K562 (cell line): Measurements from ENCODE around the gene C1QA. TPM values are rescaled to one million over a fixed set of nuclear protein-coding genes. Genes with fewer than 3 reads are reported as not detected.

Experiments
- ATAC-seq: fragments of 200-7000 bp; cut with Tn5 transposase; 3 replicates; pipeline ENCODE4 v1.9.1; 2020; ENCODE audit warnings: moderate library complexity
- BruUV-seq: library from RNA; stranded (reverse); fragments of 400-500 nt; replicated peaks from 2 replicates; lab custom pipeline; 2021; lab: Mats Ljungman, UMichigan
- CTCF ChIA-PET: fragments of 300-600 bp; formaldehyde crosslinking; extraction: SDS; loops from one replicate; lab custom pipeline; 2021; ENCODE audit warnings: low intra/inter-chr PET ratio; lab: Yijun Ruan, JAX
- POLR2A ChIA-PET: fragments of 300-600, 350-650 bp; sonication (Branson Sonifier 250); formaldehyde crosslinking; extraction: SDS; loops from one replicate; lab custom pipeline; 2021; ENCODE audit warnings: antibody characterized with exemption, inconsistent platforms; lab: Yijun Ruan, JAX
- DNase-seq, 4 experiments: peaks; one replicate each; pipeline versions ENCODE4 v3.0.0 to v3.0.0-alpha.2; 2011 to 2018; ENCODE audit warnings: low spot score in 3 of 4, mixed read lengths in 3 of 4; ENCODE audit errors: extremely low read depth in 1 of 4
- FAIRE-seq: peaks from 2 replicates; lab custom pipeline; 2011; peaks lifted over from hg19 to GRCh38; lab: Jason Lieb, UNC
- H2AFZ ChIP-seq: 2 replicates; pipeline ENCODE4 v1.6.0; 2011; ENCODE audit warnings: low read depth, low read length, control low read depth, inconsistent platforms
- H3K27ac ChIP-seq: fragments of 200-600 bp; 3 replicates; pipeline ENCODE4 v1.8.0; 2011; ENCODE audit warnings: low read depth, mild to moderate bottlenecking, control low read depth, inconsistent platforms, low read length, moderate library complexity, mixed read lengths; ENCODE audit errors: extremely low read depth
- H3K27me3 ChIP-seq, 2 experiments: fragments of 300-600 bp in 1 of 2; 2 replicates in 1 of 2; 3 replicates in 1 of 2; pipeline versions ENCODE4 v1.6.0 to v1.8.0; 2011; ENCODE audit warnings: inconsistent platforms in 2 of 2, low read length in 2 of 2, mild to moderate bottlenecking in 1 of 2, mixed read lengths in 1 of 2, moderate library complexity in 1 of 2; ENCODE audit not compliant: control insufficient read depth in 2 of 2, insufficient read depth in 2 of 2
- H3K36me3 ChIP-seq: fragments of 300-600 bp; 3 replicates; pipeline ENCODE4 v1.8.0; 2011; ENCODE audit warnings: mild to moderate bottlenecking, low read length, inconsistent platforms; ENCODE audit not compliant: control insufficient read depth, insufficient read depth
- H3K4me1 ChIP-seq, 2 experiments: fragments of 200-600 bp in 1 of 2; replicated peaks in 1 of 2; 2 replicates in 1 of 2; 3 replicates in 1 of 2; pipeline versions ENCODE4 v1.5.1 to v1.8.0; 2011; ENCODE audit warnings: inconsistent platforms in 2 of 2, low read length in 2 of 2, mild to moderate bottlenecking in 1 of 2, mixed read lengths in 1 of 2, moderate library complexity in 1 of 2; ENCODE audit not compliant: control insufficient read depth in 2 of 2, insufficient read depth in 2 of 2
- H3K4me2 ChIP-seq: 2 replicates; pipeline ENCODE4 v1.6.1; 2011; ENCODE audit warnings: low read length, control low read depth, inconsistent platforms, mixed read lengths; ENCODE audit not compliant: insufficient read depth
- H3K4me3 ChIP-seq: fragments of 200-600 bp; sonication (generic), shearing (Covaris generic); 2 replicates; pipeline ENCODE4 v1.5.1; 2016; ENCODE audit warnings: control low read depth, inconsistent platforms
- H3K79me2 ChIP-seq: fragments of 200-600 bp; 3 replicates; pipeline ENCODE4 v1.8.0; 2011; ENCODE audit warnings: low read length, inconsistent platforms; ENCODE audit not compliant: control insufficient read depth, insufficient read depth
- H3K9ac ChIP-seq, 2 experiments: 2 replicates each; pipeline versions ENCODE4 v1.6.0 to v1.6.1; 2011; ENCODE audit warnings: low read depth in 2 of 2, low read length in 2 of 2, control low read depth in 1 of 2, inconsistent platforms in 1 of 2, mild to moderate bottlenecking in 1 of 2, mixed read lengths in 1 of 2; ENCODE audit not compliant: insufficient read depth in 1 of 2
- H3K9me1 ChIP-seq: one replicate; pipeline ENCODE4 v1.6.0; 2011; ENCODE audit warnings: inconsistent platforms, mild to moderate bottlenecking, low read length, moderate library complexity; ENCODE audit not compliant: control insufficient read depth, insufficient read depth
- H3K9me3 ChIP-seq: replicated peaks from 2 replicates; pipeline ENCODE4 v1.5.1; 2011; ENCODE audit warnings: low read depth, low read length, inconsistent platforms; ENCODE audit not compliant: control insufficient read depth, insufficient read depth
- H4K20me1 ChIP-seq: replicated peaks from 2 replicates; pipeline ENCODE4 v1.6.1; 2011; ENCODE audit warnings: low read length, inconsistent platforms, mixed read lengths; ENCODE audit not compliant: control insufficient read depth, insufficient read depth
- ARHGAP35 ChIP-seq: fragments of 450-650 bp; IDR thresholded peaks from 2 replicates; pipeline ENCODE4 v1.6.1; 2018; ENCODE audit not compliant: partially characterized antibody
- MCM7 ChIP-seq, 2 experiments: fragments of 450-650 bp; IDR thresholded peaks; 2 replicates each; pipeline ENCODE4 v1.6.1; 2016 to 2018
- RBM39 ChIP-seq: fragments of 200-400 bp; formaldehyde crosslinking; optimal IDR thresholded peaks from 2 replicates; pipeline ENCODE3; 2018; ENCODE audit warnings: low read depth, low read length
- SMAD4 ChIP-seq: fragments of 250-450 bp; sonication (Bioruptor Pico); conservative IDR thresholded peaks from 2 replicates; pipeline ENCODE4 v1.8.0; 2021; ENCODE audit warnings: inconsistent platforms, mild to moderate bottlenecking, moderate library complexity
- SRSF7 ChIP-seq: fragments of 200-400 bp; formaldehyde crosslinking; optimal IDR thresholded peaks from 2 replicates; pipeline ENCODE3; 2017; ENCODE audit warnings: mild to moderate bottlenecking, low read depth, low read length
- ZNF12 ChIP-seq: sonication (generic); formaldehyde crosslinking; IDR thresholded peaks from 2 replicates; pipeline ENCODE4 v1.4.0; 2020; ENCODE audit warnings: mild to moderate bottlenecking, missing genetic modification reagents
- WGBS: fragments of 100-300 bp; shearing (Covaris generic); methylation state at CpG from one replicate; pipeline ENCODE4 v1.1.6; 2016; ENCODE audit warnings: low coverage, mixed read lengths; ENCODE audit not compliant: insufficient coverage; ENCODE audit errors: missing lambda C conversion rate; 5-methylcytosine and 5-hydroxymethylcytosine counted together
- in situ Hi-C: fragments of 300-500 bp; cut with MboI; formaldehyde crosslinking; loops from 4 replicates; pipeline ENCODE4 v1.15.0; 2018; ENCODE audit warnings: inconsistent platforms, mixed read lengths
- intact Hi-C: fragments of 100-400 bp; cut with micrococcal nuclease; formaldehyde crosslinking; loops from 2 replicates; pipeline ENCODE4 v1.14.2; 2022
- polyA plus RNA-seq, 8 experiments: library from polyadenylated mRNA; depleted of rRNA in 4 of 8; stranded (reverse) in 5 of 8; unstranded in 3 of 8; fragments of >200 nt; fragmentation: Nextera tagmentation in 2 of 8; fragmentation: Illumina TruSeq in 1 of 8; extraction: Ambion mirVana in 2 of 8; extraction: Trizol in 1 of 8; gene quantifications; 2 replicates each; pipeline versions ENCODE4 v1.2.1 to v1.2.3, GENCODE V29; 2011 to 2014; ENCODE audit warnings: inconsistent platforms in 1 of 8, missing spikeins in 1 of 8
- total RNA-seq, 7 experiments: library from RNA; depleted of rRNA in 6 of 7; stranded (reverse); fragments of >200 nt in 6 of 7; fragmentation: Illumina TruSeq in 2 of 7; extraction: Trizol in 2 of 7; gene quantifications; 2 replicates each; pipeline versions ENCODE4 v1.2.1 to v1.2.3, GENCODE V29; 2011 to 2021; ENCODE audit warnings: low replicate concordance in 1 of 7
- TF ChIP-seq, protein P1 (sequence below): fragments of 150-350 bp; IDR thresholded peaks from 2 replicates; pipeline ENCODE4 v1.6.1; 2014; ENCODE audit warnings: low read depth, mild to moderate bottlenecking, low read length, borderline replicate concordance
- TF ChIP-seq, protein P2 (sequence below), 2 experiments: fragments of 450-650 bp; IDR thresholded peaks; 2 replicates each; pipeline ENCODE4 v1.6.1; 2016

The C1QA gene
- total and polyA plus RNA-seq, 9 of the 15 experiments (the other 6 are each of a cell fraction or from before 2014, with no cell fraction given): 0.71 TPM; not detected in 8

DNA sequence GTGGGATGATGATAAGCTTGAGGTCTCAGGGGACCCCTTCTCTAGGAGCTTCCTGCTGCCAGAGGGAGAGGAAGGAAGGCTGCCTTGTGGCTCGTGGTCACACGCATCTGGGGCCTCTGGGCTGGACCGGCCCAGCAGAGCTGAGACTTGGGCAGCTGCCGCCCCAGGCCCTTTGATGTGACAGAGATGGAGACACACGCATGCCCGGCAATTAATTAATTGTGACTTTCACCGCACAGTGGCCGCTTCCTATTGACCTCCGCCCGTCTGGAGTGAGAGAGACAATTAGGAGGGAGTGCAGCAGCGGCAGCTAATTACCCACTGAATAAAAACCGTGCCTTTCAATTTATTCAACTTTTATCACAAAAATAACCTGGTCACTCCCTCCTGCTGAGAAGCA is 16.6 kb upstream of the C1QA start:
- no peak for DNase-seq
- H3K4me1 ChIP-seq: peaks cover 0 to 7% of the 10 kb centered on the region in 2 experiments; a peak in 1 of 5 replicates
- TF ChIP-seq SMAD4 (CRISPR knock-in tag) (no peak), ARHGAP35 (no peak), MCM7 (IDR thresholded peaks at IDR 0.05) (no peak), SRSF7 (no peak), RBM39 (no peak), ZNF12 (CRISPR knock-in tag) (no peak)
- TF ChIP-seq, protein P1, sequence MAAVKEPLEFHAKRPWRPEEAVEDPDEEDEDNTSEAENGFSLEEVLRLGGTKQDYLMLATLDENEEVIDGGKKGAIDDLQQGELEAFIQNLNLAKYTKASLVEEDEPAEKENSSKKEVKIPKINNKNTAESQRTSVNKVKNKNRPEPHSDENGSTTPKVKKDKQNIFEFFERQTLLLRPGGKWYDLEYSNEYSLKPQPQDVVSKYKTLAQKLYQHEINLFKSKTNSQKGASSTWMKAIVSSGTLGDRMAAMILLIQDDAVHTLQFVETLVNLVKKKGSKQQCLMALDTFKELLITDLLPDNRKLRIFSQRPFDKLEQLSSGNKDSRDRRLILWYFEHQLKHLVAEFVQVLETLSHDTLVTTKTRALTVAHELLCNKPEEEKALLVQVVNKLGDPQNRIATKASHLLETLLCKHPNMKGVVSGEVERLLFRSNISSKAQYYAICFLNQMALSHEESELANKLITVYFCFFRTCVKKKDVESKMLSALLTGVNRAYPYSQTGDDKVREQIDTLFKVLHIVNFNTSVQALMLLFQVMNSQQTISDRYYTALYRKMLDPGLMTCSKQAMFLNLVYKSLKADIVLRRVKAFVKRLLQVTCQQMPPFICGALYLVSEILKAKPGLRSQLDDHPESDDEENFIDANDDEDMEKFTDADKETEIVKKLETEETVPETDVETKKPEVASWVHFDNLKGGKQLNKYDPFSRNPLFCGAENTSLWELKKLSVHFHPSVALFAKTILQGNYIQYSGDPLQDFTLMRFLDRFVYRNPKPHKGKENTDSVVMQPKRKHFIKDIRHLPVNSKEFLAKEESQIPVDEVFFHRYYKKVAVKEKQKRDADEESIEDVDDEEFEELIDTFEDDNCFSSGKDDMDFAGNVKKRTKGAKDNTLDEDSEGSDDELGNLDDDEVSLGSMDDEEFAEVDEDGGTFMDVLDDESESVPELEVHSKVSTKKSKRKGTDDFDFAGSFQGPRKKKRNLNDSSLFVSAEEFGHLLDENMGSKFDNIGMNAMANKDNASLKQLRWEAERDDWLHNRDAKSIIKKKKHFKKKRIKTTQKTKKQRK: no peak
- TF ChIP-seq, protein P2, sequence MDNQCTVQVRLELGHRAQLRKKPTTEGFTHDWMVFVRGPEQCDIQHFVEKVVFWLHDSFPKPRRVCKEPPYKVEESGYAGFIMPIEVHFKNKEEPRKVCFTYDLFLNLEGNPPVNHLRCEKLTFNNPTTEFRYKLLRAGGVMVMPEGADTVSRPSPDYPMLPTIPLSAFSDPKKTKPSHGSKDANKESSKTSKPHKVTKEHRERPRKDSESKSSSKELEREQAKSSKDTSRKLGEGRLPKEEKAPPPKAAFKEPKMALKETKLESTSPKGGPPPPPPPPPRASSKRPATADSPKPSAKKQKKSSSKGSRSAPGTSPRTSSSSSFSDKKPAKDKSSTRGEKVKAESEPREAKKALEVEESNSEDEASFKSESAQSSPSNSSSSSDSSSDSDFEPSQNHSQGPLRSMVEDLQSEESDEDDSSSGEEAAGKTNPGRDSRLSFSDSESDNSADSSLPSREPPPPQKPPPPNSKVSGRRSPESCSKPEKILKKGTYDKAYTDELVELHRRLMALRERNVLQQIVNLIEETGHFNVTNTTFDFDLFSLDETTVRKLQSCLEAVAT (IDR thresholded peaks at IDR 0.05): no peak
- TF ChIP-seq, all 486 proteins: peak for 0
- Histone ChIP-seq H3K27ac (no peak overlapping the region), H3K79me2 (no peaks in the 10 kb centered on the region), H3K27me3 (peaks cover 31 to 71% of the 10 kb centered on the region in 2 experiments; a peak in 4 of 5 replicates), H3K36me3 (no peaks in the 10 kb centered on the region), H2AFZ (no peak overlapping the region), H3K4me3 (no peak overlapping the region), H3K9ac (no peak overlapping the region), H3K9me1 (no peaks in the 10 kb centered on the region), H4K20me1 (peaks cover 8% of the 10 kb centered on the region; the same call in 1 of the 2 replicates), H3K9me3 (no peaks in the 10 kb centered on the region), H3K4me2 (no peak overlapping the region)
- WGBS: 2% methylated on average over 12 of the region's 12 CpGs
- in situ Hi-C loops (no loop called here), intact Hi-C loops (no loop called here)
- ChIA-PET CTCF (interaction anchor here (0.6 kb wide), 1 partner anchor 335 kb away, joined by 3 read pairs; no protein-coding TSS in a partner anchor), POLR2A (no interaction called here)
- FAIRE-seq (no peak), ATAC-seq (no peak)
- no TSS peak for BruUV-seq
